Erythroblast (primary cell): Measurements from ENCODE around the gene CRB3.

Experiments
- GATA1 ChIP-seq: IDR thresholded peaks from 2 replicates; pipeline ENCODE4 v1.6.1; 2011; ENCODE audit warnings: low read depth, mild to moderate bottlenecking, control low read depth, low read length, moderate library complexity
- POLR2A ChIP-seq: IDR thresholded peaks from 2 replicates; pipeline ENCODE4 v1.6.1; 2011; ENCODE audit warnings: mild to moderate bottlenecking, low read length

GRCh38 chr19:6429419-6430221 is 34.5 kb upstream of the CRB3 start:
- TF ChIP-seq POLR2A (no peak), GATA1 (no peak)
